Panc1 (cell line): ENCODE data around the gene TRIM4.

Experiments used
- SIN3A ChIP-seq: IDR thresholded peaks from 2 replicates; pipeline ENCODE4 v1.6.1; 2012; ENCODE audit warnings: low read depth, mild to moderate bottlenecking, low read length, moderate library complexity, borderline replicate concordance; ENCODE audit not compliant: insufficient read depth
- TCF7L2 ChIP-seq: IDR thresholded peaks from 2 replicates; pipeline ENCODE4 v1.6.1; 2011; ENCODE audit warnings: mild to moderate bottlenecking, low read depth, low read length, inconsistent platforms
- TF ChIP-seq, protein P1 (sequence below): fragments of 450-650 bp; IDR thresholded peaks from 2 replicates; pipeline ENCODE4 v1.5.1; 2017; ENCODE audit warnings: mild to moderate bottlenecking
- TF ChIP-seq, protein P2 (sequence below), 2 experiments: IDR thresholded peaks; 2 replicates each; pipeline ENCODE4 v1.6.1; 2011 to 2012; ENCODE audit warnings: low read depth in 2 of 2, control low read depth in 1 of 2, low read length in 1 of 2, mild to moderate bottlenecking in 1 of 2, moderate library complexity in 1 of 2; ENCODE audit not compliant: insufficient read depth in 1 of 2

- TF ChIP-seq, protein P1, sequence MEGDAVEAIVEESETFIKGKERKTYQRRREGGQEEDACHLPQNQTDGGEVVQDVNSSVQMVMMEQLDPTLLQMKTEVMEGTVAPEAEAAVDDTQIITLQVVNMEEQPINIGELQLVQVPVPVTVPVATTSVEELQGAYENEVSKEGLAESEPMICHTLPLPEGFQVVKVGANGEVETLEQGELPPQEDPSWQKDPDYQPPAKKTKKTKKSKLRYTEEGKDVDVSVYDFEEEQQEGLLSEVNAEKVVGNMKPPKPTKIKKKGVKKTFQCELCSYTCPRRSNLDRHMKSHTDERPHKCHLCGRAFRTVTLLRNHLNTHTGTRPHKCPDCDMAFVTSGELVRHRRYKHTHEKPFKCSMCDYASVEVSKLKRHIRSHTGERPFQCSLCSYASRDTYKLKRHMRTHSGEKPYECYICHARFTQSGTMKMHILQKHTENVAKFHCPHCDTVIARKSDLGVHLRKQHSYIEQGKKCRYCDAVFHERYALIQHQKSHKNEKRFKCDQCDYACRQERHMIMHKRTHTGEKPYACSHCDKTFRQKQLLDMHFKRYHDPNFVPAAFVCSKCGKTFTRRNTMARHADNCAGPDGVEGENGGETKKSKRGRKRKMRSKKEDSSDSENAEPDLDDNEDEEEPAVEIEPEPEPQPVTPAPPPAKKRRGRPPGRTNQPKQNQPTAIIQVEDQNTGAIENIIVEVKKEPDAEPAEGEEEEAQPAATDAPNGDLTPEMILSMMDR, result no peak
- TF ChIP-seq, protein P2, sequence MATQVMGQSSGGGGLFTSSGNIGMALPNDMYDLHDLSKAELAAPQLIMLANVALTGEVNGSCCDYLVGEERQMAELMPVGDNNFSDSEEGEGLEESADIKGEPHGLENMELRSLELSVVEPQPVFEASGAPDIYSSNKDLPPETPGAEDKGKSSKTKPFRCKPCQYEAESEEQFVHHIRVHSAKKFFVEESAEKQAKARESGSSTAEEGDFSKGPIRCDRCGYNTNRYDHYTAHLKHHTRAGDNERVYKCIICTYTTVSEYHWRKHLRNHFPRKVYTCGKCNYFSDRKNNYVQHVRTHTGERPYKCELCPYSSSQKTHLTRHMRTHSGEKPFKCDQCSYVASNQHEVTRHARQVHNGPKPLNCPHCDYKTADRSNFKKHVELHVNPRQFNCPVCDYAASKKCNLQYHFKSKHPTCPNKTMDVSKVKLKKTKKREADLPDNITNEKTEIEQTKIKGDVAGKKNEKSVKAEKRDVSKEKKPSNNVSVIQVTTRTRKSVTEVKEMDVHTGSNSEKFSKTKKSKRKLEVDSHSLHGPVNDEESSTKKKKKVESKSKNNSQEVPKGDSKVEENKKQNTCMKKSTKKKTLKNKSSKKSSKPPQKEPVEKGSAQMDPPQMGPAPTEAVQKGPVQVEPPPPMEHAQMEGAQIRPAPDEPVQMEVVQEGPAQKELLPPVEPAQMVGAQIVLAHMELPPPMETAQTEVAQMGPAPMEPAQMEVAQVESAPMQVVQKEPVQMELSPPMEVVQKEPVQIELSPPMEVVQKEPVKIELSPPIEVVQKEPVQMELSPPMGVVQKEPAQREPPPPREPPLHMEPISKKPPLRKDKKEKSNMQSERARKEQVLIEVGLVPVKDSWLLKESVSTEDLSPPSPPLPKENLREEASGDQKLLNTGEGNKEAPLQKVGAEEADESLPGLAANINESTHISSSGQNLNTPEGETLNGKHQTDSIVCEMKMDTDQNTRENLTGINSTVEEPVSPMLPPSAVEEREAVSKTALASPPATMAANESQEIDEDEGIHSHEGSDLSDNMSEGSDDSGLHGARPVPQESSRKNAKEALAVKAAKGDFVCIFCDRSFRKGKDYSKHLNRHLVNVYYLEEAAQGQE (IDR thresholded peaks at IDR 0.05; ENCODE audit: insufficient read depth in 1 of 2, low read depth in 2 of 2, low read length in 1 of 2), result no peak
- TF ChIP-seq SIN3A, result no peak
- no peak for TF ChIP-seq TCF7L2
Observed at GRCh38 chr7:99910976-99911375, 8.4 kb downstream of the TRIM4 start.
